Muscle of leg (tissue), 11 donors: Measurements from ENCODE around the gene RIPPLY2. TPM values are rescaled to one million over a fixed set of nuclear protein-coding genes. Genes with fewer than 3 reads are reported as not detected.

Experiments used
- DNase-seq: peaks from one replicate; pipeline ENCODE4 v3.0.0; 2013
- H3K27ac ChIP-seq: one replicate; pipeline ENCODE4 v1.5.1; 2013; ENCODE audit warnings: mild to moderate bottlenecking, low read length, control low read depth
- H3K27me3 ChIP-seq: one replicate; pipeline ENCODE4 v1.6.1; 2013; ENCODE audit warnings: low read length; ENCODE audit not compliant: control insufficient read depth, insufficient read depth
- H3K36me3 ChIP-seq: one replicate; pipeline ENCODE4 v1.6.1; 2013; ENCODE audit warnings: low read length; ENCODE audit not compliant: control insufficient read depth, insufficient read depth
- H3K4me1 ChIP-seq: one replicate; pipeline ENCODE4 v1.6.1; 2013; ENCODE audit warnings: low read length; ENCODE audit not compliant: control insufficient read depth, insufficient read depth
- H3K4me3 ChIP-seq: one replicate; pipeline ENCODE4 v1.5.1; 2013; ENCODE audit warnings: low read length, control low read depth
- H3K9me3 ChIP-seq: replicated peaks from 2 replicates; pipeline ENCODE4 v1.6.1; 2013; ENCODE audit warnings: low read depth, low read length; ENCODE audit not compliant: control insufficient read depth
- WGBS: methylation state at CpG from one replicate; pipeline ENCODE4 v1.1.5; 2013; ENCODE audit warnings: missing lambda C conversion rate; ENCODE audit not compliant: insufficient coverage; 5-methylcytosine and 5-hydroxymethylcytosine counted together
- polyA plus RNA-seq, 8 donors: library from polyadenylated mRNA; unstranded; fragments of 120-200 nt; gene quantifications; one replicate each; pipeline versions ENCODE4 v1.2.1 to v1.2.3, GENCODE V29; 2013; ENCODE audit warnings: inconsistent platforms in 1 of 8, low replicate concordance in 1 of 8; ENCODE audit not compliant: insufficient read length in 8 of 8, insufficient read depth in 1 of 8
- total RNA-seq: library from RNA; stranded (reverse); fragments of 120-200 nt; gene quantifications from one replicate; pipeline ENCODE4 v1.2.4, GENCODE V29; 2013

The RIPPLY2 gene
- total and polyA plus RNA-seq, 9 donors = 0.05 to 0.13 TPM; not detected in 7

GRCh38 chr6:83827050-83827449 is 26.1 kb upstream of the RIPPLY2 start:
- DNase-seq = no peak
- WGBS = 43% methylated on average over 2 of the region's 2 CpGs
- Histone ChIP-seq H3K27ac (no peak overlapping the region), H3K4me1 (no peaks in the 10 kb centered on the region), H3K27me3 (no peaks in the 10 kb centered on the region), H3K9me3 (no peaks in the 10 kb centered on the region), H3K36me3 (no peaks in the 10 kb centered on the region), H3K4me3 (no peak overlapping the region)

DNA sequence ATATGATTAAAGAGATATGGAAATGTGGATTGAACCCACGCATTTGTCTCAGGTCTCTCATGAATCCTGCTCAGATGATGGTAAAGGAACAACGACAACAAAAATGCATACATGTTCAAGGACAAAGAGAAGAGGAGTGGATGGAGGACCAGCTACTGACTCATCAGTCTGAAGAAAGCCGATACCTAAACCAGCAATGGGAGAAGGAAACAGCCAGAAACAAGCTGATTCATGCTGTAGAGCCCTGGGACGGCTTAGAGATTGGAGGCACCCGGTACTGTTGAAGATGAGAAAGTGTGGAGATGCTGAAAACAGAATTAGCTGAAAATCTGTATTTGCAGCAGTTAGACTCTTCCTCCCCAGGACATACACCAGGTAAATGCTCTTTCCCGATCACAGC is 14.4 kb upstream of the RIPPLY2 start:
- 83% methylated on average over 3 of the region's 6 CpGs for WGBS
- no peak overlapping the region for H3K27ac ChIP-seq
- no peaks in the 10 kb centered on the region for H3K36me3 ChIP-seq
- no peak overlapping the region for H3K4me3 ChIP-seq
- no peaks in the 10 kb centered on the region for H3K9me3 ChIP-seq
- H3K27me3 ChIP-seq = no peaks in the 10 kb centered on the region
- H3K4me1 ChIP-seq = no peaks in the 10 kb centered on the region
- DNase-seq = no peak

DNA sequence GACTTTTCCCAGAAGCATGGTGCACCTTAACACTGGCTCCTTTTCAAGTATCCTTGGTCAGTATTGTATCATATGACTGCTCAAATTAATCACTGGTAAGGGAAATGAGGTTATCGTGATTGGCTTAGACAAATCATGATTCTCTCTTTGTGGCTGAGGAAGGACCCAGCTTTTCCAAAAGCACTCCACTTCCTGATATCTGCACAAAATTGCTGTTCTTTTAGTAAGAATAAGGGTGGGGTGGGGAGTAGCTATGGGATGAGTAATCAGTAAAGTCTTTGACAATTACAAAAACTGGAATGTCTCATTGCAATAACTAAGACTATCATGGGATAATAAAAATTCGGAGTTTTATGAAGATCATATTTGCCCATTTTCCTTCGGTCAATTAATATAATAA is 9.0 kb upstream of the RIPPLY2 start:
- H3K36me3 ChIP-seq = no peaks in the 10 kb centered on the region
- H3K4me3 ChIP-seq = no peak overlapping the region
- H3K27ac ChIP-seq = no peak overlapping the region
- H3K9me3 ChIP-seq = no peaks in the 10 kb centered on the region
- no CpG with 5 or more reads among the region's 3 CpGs for WGBS
- H3K4me1 ChIP-seq = no peaks in the 10 kb centered on the region
- no peak for DNase-seq
- no peaks in the 10 kb centered on the region for H3K27me3 ChIP-seq

DNA sequence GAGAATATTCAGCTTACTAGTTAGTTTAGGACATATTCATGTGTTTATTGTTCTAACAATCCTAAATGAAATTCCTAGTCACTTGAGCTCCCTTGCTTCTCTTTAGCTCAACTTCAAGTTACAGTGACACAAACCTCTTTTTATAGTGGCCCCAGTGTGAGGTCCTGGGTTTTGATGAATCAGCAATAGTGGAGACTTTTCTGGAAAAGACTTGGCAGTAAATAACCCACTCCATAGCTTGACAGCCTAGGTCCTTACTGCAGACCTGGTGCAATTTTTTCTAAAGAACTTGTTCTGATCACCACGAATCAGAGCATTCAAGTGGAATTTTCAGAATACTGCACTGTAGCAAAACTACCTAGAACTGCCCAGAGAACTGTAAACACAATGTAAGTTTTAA is 6.9 kb upstream of the RIPPLY2 start:
- DNase-seq = no peak
- Histone ChIP-seq H3K9me3 (no peaks in the 10 kb centered on the region), H3K4me1 (no peaks in the 10 kb centered on the region), H3K36me3 (no peaks in the 10 kb centered on the region), H3K4me3 (no peak overlapping the region), H3K27me3 (no peaks in the 10 kb centered on the region), H3K27ac (no peak overlapping the region)
- WGBS = no CpG with 5 or more reads among the region's 1 CpG

- no peak overlapping the region for H3K27ac ChIP-seq
- DNase-seq = no peak
- no peaks in the 10 kb centered on the region for H3K4me1 ChIP-seq
- H3K4me3 ChIP-seq = no peak overlapping the region
- no peaks in the 10 kb centered on the region for H3K27me3 ChIP-seq
- H3K9me3 ChIP-seq = no peaks in the 10 kb centered on the region
- H3K36me3 ChIP-seq = no peaks in the 10 kb centered on the region
Measured at GRCh38 chr6:83847179-83847578, 6.0 kb upstream of the RIPPLY2 start.

DNA sequence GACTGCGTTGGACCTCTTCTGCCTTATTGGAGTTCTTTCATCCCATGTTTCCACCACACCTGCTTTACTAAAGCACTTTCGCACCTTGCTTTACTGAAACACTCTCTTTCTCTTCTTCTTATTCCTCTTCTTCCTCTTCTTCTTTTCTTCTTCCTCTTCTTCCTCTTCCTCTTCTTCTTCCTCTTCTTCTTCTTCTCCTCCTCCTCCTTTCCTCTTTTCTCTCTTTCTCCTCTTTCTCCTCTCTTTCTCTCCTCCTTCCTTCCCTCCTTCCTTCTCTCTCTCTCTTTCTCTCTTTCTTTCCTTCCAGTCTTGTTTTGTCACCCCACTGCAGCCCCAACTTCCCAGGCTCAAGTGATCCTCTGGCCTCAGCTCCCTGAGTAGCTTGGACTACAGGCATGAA is 4.0 kb upstream of the RIPPLY2 start:
- peaks cover 12% of the 10 kb centered on the region for H3K4me1 ChIP-seq
- no peaks in the 10 kb centered on the region for H3K9me3 ChIP-seq
- WGBS = 95% methylated on average over 2 of the region's 2 CpGs
- no peak overlapping the region for H3K4me3 ChIP-seq
- no peak overlapping the region for H3K27ac ChIP-seq
- no peaks in the 10 kb centered on the region for H3K36me3 ChIP-seq
- peaks cover 14% of the 10 kb centered on the region for H3K27me3 ChIP-seq
- no peak for DNase-seq

- Histone ChIP-seq H3K9me3 (no peaks in the 10 kb centered on the region), H3K27me3 (peaks cover 15% of the 10 kb centered on the region), H3K36me3 (no peaks in the 10 kb centered on the region), H3K27ac (no peak overlapping the region), H3K4me3 (no peak overlapping the region), H3K4me1 (peaks cover 12% of the 10 kb centered on the region)
- WGBS = 50% methylated on average over 2 of the region's 3 CpGs
- no peak for DNase-seq
Measured at GRCh38 chr6:83849610-83850009, 3.5 kb upstream of the RIPPLY2 start.

GRCh38 chr6:83852528-83853177 is 507 bp upstream of the RIPPLY2 start:
- peaks cover 18% of the 10 kb centered on the region for H3K27me3 ChIP-seq

DNA sequence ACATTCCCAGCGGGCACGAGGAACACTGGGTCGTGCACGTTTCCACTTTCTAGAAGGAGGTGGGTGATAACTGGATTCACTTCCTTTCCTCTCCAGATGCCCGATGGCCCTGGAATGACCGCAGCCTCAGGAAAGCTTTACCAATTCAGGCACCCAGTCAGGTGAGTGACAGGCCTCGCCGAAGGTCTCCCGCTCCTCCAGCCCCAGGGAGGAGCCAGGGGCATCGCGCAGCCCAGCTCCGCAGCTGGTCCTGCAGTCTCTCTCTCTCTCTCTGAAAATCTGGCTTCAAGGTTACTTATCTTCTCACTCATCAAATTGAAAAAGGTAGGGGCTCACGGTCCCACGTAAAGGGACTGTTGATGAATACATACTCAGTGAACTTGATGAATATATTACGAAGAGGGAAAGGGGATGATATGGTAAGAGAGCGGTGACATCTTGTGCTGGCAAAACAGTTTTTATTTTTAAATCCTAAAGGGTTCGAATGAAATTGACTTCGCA is 891 bp downstream of the RIPPLY2 start:
- Histone ChIP-seq H3K27ac (no peak overlapping the region), H3K9me3 (no peaks in the 10 kb centered on the region), H3K4me1 (peaks cover 15% of the 10 kb centered on the region), H3K4me3 (peak overlapping the region; percentile 37), H3K27me3 (peaks cover 18% of the 10 kb centered on the region), H3K36me3 (no peaks in the 10 kb centered on the region)
- DNase-seq = no peak
- 12% methylated on average over 9 of the region's 18 CpGs for WGBS

More at GRCh38 chr6:83852528-83853177, 507 bp upstream of the RIPPLY2 start:
- no peaks in the 10 kb centered on the region for H3K9me3 ChIP-seq
- WGBS = 0% methylated on average over 12 of the region's 16 CpGs
- no peak overlapping the region for H3K27ac ChIP-seq
- peak overlapping the region; percentile 37 for H3K4me3 ChIP-seq
- H3K4me1 ChIP-seq = peaks cover 12% of the 10 kb centered on the region
- no peak for DNase-seq
- no peaks in the 10 kb centered on the region for H3K36me3 ChIP-seq

- DNase-seq = no peak
- Histone ChIP-seq H3K4me3 (no peak overlapping the region), H3K36me3 (no peaks in the 10 kb centered on the region), H3K4me1 (peaks cover 15% of the 10 kb centered on the region), H3K27me3 (peaks cover 18% of the 10 kb centered on the region), H3K9me3 (no peaks in the 10 kb centered on the region), H3K27ac (no peak overlapping the region)
- whole genome bisulfite sequencing = 53% methylated on average over 3 of the region's 5 CpGs
Measured at GRCh38 chr6:83854766-83855165, 1.6 kb downstream of the RIPPLY2 start.
